Liver (tissue), 3 donors: Measurements from ENCODE around the gene TSPAN13.

Experiments
- ATF3 ChIP-seq: IDR thresholded peaks from 2 replicates; pipeline ENCODE4 v1.6.1; 2016; ENCODE audit warnings: antibody characterized with exemption
- CTCF ChIP-seq: fragments of 150-350 bp; IDR thresholded peaks from 2 replicates; pipeline ENCODE4 v1.5.1; 2017; ENCODE audit warnings: improper control_type of control experiment, low read depth, low read length; ENCODE audit not compliant: missing input control
- EGR1 ChIP-seq, 2 donors: IDR thresholded peaks; 2 replicates each; pipeline ENCODE4 v1.6.1; 2016 to 2018; ENCODE audit warnings: antibody characterized with exemption in 2 of 2, low read depth in 2 of 2
- GABPA ChIP-seq, 2 donors: IDR thresholded peaks in 1 of 2; conservative IDR thresholded peaks in 1 of 2; 2 replicates each; pipeline ENCODE4 v1.6.1; 2016; ENCODE audit warnings: antibody characterized with exemption in 2 of 2, mild to moderate bottlenecking in 1 of 2, moderate library complexity in 1 of 2
- HNF4A ChIP-seq, 2 donors: conservative IDR thresholded peaks; 2 replicates each; pipeline ENCODE4 v1.6.1; 2016; ENCODE audit warnings: antibody characterized with exemption in 2 of 2, mild to moderate bottlenecking in 2 of 2
- JUND ChIP-seq, 2 donors: IDR thresholded peaks; 2 replicates each; pipeline ENCODE4 v1.6.1; 2016; ENCODE audit warnings: antibody characterized with exemption in 2 of 2
- NR2F2 ChIP-seq: IDR thresholded peaks from 2 replicates; pipeline ENCODE4 v1.6.1; 2016; ENCODE audit warnings: antibody characterized with exemption
- RAD21 ChIP-seq, 2 donors: IDR thresholded peaks; 2 replicates each; pipeline ENCODE4 v1.6.1; 2016; ENCODE audit warnings: antibody characterized with exemption in 2 of 2, mild to moderate bottlenecking in 2 of 2
- SP1 ChIP-seq: IDR thresholded peaks from 2 replicates; pipeline ENCODE4 v1.6.1; 2018; ENCODE audit warnings: antibody characterized with exemption, mild to moderate bottlenecking
- TAF1 ChIP-seq: conservative IDR thresholded peaks from 2 replicates; pipeline ENCODE4 v1.6.1; 2016; ENCODE audit warnings: antibody characterized with exemption, mild to moderate bottlenecking
- ZBTB33 ChIP-seq: IDR thresholded peaks from 2 replicates; pipeline ENCODE4 v1.6.1; 2016; ENCODE audit warnings: antibody characterized with exemption
- TF ChIP-seq, protein P1 (sequence below): IDR thresholded peaks from 2 replicates; pipeline ENCODE4 v1.6.1; 2016; ENCODE audit warnings: antibody characterized with exemption, mild to moderate bottlenecking
- TF ChIP-seq, protein P2 (sequence below): IDR thresholded peaks from 2 replicates; pipeline ENCODE4 v1.6.1; 2016; ENCODE audit warnings: antibody characterized with exemption
- donor health status: healthy.
- donor health status: healthy.

DNA sequence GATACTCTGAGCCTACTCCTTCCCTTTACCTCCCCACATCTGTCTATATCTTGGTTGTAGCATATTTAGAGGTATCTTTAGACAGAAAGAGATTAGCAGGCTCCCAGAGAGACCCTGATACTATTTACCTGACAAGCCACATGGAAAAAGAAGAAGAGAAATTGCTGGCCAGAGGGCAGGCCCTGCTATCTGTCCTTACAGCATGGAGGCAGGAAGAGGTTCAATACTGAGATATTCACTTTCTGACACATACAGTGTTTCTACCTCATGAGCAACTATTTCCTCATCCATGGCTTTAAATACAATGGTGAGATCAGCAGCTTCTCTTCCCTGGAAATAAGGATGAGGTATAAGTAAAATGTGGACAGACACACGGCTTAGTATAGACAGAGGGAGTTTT is 33.9 kb upstream of the TSPAN13 start:
- TF ChIP-seq ATF3 = no peak
- TF ChIP-seq ZBTB33 = no peak
- TF ChIP-seq CTCF = no peak
- no peak for TF ChIP-seq TAF1
- TF ChIP-seq, protein P1, sequence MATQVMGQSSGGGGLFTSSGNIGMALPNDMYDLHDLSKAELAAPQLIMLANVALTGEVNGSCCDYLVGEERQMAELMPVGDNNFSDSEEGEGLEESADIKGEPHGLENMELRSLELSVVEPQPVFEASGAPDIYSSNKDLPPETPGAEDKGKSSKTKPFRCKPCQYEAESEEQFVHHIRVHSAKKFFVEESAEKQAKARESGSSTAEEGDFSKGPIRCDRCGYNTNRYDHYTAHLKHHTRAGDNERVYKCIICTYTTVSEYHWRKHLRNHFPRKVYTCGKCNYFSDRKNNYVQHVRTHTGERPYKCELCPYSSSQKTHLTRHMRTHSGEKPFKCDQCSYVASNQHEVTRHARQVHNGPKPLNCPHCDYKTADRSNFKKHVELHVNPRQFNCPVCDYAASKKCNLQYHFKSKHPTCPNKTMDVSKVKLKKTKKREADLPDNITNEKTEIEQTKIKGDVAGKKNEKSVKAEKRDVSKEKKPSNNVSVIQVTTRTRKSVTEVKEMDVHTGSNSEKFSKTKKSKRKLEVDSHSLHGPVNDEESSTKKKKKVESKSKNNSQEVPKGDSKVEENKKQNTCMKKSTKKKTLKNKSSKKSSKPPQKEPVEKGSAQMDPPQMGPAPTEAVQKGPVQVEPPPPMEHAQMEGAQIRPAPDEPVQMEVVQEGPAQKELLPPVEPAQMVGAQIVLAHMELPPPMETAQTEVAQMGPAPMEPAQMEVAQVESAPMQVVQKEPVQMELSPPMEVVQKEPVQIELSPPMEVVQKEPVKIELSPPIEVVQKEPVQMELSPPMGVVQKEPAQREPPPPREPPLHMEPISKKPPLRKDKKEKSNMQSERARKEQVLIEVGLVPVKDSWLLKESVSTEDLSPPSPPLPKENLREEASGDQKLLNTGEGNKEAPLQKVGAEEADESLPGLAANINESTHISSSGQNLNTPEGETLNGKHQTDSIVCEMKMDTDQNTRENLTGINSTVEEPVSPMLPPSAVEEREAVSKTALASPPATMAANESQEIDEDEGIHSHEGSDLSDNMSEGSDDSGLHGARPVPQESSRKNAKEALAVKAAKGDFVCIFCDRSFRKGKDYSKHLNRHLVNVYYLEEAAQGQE = no peak
- no peak for TF ChIP-seq SP1
- TF ChIP-seq GABPA (IDR thresholded peaks at IDR 0.05 in 1 of 2, conservative IDR thresholded peaks at IDR 0.05 in 1 of 2) = no peak
- TF ChIP-seq JUND (IDR thresholded peaks at IDR 0.05) = no peak
- TF ChIP-seq HNF4A (conservative IDR thresholded peaks at IDR 0.05) = no peak
- TF ChIP-seq RAD21 (IDR thresholded peaks at IDR 0.05) = no peak
- TF ChIP-seq, protein P2, sequence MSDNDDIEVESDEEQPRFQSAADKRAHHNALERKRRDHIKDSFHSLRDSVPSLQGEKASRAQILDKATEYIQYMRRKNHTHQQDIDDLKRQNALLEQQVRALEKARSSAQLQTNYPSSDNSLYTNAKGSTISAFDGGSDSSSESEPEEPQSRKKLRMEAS = no peak
- TF ChIP-seq NR2F2 = no peak
- no peak for TF ChIP-seq EGR1 (IDR thresholded peaks at IDR 0.05; ENCODE audit: low read depth in 2 of 2)
